Retinal pigment epithelial cell (primary cell): ENCODE data around the gene CLTB.

ENCODE experiments used
- DNase-seq: peaks from one replicate; pipeline ENCODE4 v3.0.0-alpha.2; 2010; ENCODE audit warnings: low read depth
- H3K4me3 ChIP-seq: 2 replicates; pipeline ENCODE4 v1.5.1; 2011; ENCODE audit warnings: mild to moderate bottlenecking, low read length, control low read depth, moderate library complexity
- TF ChIP-seq, protein P1 (sequence below): conservative IDR thresholded peaks from 2 replicates; pipeline ENCODE4 v1.5.1; 2011; ENCODE audit warnings: low read depth, low read length, control low read depth, inconsistent platforms

CLTB gene

GRCh38 chr5:176426876-176427275 is 10.5 kb upstream of the CLTB start:
- TF ChIP-seq, protein P1, sequence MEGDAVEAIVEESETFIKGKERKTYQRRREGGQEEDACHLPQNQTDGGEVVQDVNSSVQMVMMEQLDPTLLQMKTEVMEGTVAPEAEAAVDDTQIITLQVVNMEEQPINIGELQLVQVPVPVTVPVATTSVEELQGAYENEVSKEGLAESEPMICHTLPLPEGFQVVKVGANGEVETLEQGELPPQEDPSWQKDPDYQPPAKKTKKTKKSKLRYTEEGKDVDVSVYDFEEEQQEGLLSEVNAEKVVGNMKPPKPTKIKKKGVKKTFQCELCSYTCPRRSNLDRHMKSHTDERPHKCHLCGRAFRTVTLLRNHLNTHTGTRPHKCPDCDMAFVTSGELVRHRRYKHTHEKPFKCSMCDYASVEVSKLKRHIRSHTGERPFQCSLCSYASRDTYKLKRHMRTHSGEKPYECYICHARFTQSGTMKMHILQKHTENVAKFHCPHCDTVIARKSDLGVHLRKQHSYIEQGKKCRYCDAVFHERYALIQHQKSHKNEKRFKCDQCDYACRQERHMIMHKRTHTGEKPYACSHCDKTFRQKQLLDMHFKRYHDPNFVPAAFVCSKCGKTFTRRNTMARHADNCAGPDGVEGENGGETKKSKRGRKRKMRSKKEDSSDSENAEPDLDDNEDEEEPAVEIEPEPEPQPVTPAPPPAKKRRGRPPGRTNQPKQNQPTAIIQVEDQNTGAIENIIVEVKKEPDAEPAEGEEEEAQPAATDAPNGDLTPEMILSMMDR: no peak
- H3K4me3 ChIP-seq: no peak overlapping the region
- no peak for DNase-seq

- H3K4me3 ChIP-seq: no peak overlapping the region
- no peak for DNase-seq
- TF ChIP-seq, protein P1: no peak
These were observed 9.5 kb upstream of the CLTB start for GRCh38 chr5:176425791-176426190.

- TF ChIP-seq, protein P1: no peak
- DNase-seq: no peak
- H3K4me3 ChIP-seq: no peak overlapping the region
These were observed 8.8 kb upstream of the CLTB start for GRCh38 chr5:176425138-176425537.

GRCh38 chr5:176424181-176424580 is 7.8 kb upstream of the CLTB start:
- H3K4me3 ChIP-seq: no peak overlapping the region
- TF ChIP-seq, protein P1: no peak
- DNase-seq: no peak

DNA sequence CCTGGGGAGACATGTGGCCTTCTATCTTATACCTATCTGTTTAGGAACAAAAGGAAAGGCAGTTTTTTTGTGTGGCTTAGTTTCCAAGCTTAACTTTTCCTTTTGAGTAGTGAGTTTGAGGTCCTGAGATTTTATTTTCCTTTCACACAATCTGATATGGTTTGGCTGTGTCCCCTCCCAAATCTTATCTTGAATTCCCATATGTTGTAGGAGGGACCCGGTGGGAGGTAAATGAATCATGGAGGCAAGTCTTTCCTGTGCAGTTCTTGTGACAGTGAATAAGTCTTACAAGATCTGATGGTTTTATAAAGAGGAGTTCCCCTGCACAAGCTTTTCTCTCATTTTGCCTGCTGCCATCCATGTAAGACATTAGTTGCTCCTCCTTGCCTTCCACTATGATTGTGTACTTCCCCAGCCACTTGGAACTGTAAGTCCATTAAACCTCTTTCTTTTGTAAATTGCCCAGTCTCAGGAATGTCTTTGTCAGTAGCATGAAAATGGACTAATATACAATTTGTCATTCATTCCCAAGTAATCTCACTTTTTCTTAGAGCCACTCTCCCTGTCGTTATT is 4.7 kb upstream of the CLTB start:
- DNase-seq: no peak
- no peak overlapping the region for H3K4me3 ChIP-seq
- TF ChIP-seq, protein P1: no peak

DNA sequence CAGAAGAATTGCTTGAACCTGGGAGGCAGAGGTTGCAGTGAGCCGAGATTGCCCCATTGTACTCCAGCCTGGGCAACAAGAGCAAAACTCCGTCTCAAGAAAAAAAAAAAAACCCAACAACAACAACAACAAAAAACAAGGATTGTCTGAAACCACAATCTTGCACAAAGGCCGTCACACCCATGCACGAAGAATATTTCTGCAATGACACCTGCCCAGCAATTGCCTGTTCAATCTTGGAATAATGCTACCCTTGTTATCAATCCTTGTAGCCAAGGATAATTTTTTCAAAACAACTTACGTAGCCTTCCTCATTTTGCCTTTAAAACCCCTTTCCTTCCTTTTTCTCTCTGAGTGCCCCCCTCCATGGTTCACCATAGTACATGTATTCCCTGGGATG is 3.7 kb upstream of the CLTB start:
- no peak overlapping the region for H3K4me3 ChIP-seq
- TF ChIP-seq, protein P1: no peak
- DNase-seq: no peak

- TF ChIP-seq, protein P1: no peak
- no peak overlapping the region for H3K4me3 ChIP-seq
- no peak for DNase-seq
These were observed 1.9 kb upstream of the CLTB start for GRCh38 chr5:176418251-176418650.
